ENCODE data around the gene CALML5. TPM values are rescaled to one million over a fixed set of nuclear protein-coding genes. Genes with fewer than 3 reads are reported as not detected.

Gene CALML5
- total and polyA plus RNA-seq, 9 of the 15 experiments (the other 6 are each of a cell fraction or from before 2014, with no cell fraction given), result not detected

DNA sequence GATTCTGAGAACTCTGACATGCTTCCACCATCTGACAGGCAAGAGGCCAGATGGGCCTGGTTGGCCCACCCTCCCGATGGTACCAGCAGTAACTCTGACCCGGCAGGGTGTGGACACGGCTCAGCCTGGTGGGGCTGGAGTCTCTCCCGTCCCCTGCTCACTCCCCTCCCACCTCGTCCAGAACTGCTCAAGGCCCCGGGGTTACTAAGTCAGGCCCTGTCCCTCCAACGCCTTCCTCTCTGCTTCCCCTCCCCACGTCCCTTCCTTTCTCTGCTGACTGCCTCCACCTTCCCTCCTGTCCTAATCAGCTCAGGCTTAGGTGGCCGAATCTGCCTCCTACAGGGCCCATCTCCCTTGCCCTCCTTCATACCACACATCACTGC is 12.5 kb downstream of the CALML5 start (continued):
- TF ChIP-seq, protein P1, sequence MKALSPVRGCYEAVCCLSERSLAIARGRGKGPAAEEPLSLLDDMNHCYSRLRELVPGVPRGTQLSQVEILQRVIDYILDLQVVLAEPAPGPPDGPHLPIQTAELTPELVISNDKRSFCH (CRISPR knock-in tag; IDR thresholded peaks at IDR 0.05), result no peak
- TF ChIP-seq, protein P1 (tag; IDR thresholded peaks at IDR 0.05), result no peak
- TF ChIP-seq ZNF668 (CRISPR knock-in tag; IDR thresholded peaks at IDR 0.05) (no peak), PCBP2 (IDR thresholded peaks at IDR 0.05; ENCODE audit: low read depth, low read length, poor library complexity, severe bottlenecking) (no peak), ZNF175 (CRISPR knock-in tag; IDR thresholded peaks at IDR 0.05; ENCODE audit: low read depth) (no peak), MXI1 (IDR thresholded peaks at IDR 0.05; ENCODE audit: low read depth, low read length) (no peak), TGIF2 (CRISPR knock-in tag; IDR thresholded peaks at IDR 0.05) (no peak), TSC22D4 (tag; IDR thresholded peaks at IDR 0.05) (no peak), KAT8 (IDR thresholded peaks at IDR 0.05; ENCODE audit: low read depth) (no peak), PRMT5 (CRISPR knock-in tag; IDR thresholded peaks at IDR 0.05) (no peak), ZNF41 (CRISPR knock-in tag; conservative IDR thresholded peaks at IDR 0.05) (no peak), HNRNPL (IDR thresholded peaks at IDR 0.05; ENCODE audit: low read depth, low read length) (no peak), TEAD1 (CRISPR knock-in tag; IDR thresholded peaks at IDR 0.05) (0 out of 4 replicates have a peak, but pooled peaks of 1 of the 2 experiments have one; percentile 17), POLR2AphosphoS5 (IDR thresholded peaks at IDR 0.05; ENCODE audit: control insufficient read depth, insufficient read depth, low read depth, low read length) (no peak)
- TF ChIP-seq, protein P2, sequence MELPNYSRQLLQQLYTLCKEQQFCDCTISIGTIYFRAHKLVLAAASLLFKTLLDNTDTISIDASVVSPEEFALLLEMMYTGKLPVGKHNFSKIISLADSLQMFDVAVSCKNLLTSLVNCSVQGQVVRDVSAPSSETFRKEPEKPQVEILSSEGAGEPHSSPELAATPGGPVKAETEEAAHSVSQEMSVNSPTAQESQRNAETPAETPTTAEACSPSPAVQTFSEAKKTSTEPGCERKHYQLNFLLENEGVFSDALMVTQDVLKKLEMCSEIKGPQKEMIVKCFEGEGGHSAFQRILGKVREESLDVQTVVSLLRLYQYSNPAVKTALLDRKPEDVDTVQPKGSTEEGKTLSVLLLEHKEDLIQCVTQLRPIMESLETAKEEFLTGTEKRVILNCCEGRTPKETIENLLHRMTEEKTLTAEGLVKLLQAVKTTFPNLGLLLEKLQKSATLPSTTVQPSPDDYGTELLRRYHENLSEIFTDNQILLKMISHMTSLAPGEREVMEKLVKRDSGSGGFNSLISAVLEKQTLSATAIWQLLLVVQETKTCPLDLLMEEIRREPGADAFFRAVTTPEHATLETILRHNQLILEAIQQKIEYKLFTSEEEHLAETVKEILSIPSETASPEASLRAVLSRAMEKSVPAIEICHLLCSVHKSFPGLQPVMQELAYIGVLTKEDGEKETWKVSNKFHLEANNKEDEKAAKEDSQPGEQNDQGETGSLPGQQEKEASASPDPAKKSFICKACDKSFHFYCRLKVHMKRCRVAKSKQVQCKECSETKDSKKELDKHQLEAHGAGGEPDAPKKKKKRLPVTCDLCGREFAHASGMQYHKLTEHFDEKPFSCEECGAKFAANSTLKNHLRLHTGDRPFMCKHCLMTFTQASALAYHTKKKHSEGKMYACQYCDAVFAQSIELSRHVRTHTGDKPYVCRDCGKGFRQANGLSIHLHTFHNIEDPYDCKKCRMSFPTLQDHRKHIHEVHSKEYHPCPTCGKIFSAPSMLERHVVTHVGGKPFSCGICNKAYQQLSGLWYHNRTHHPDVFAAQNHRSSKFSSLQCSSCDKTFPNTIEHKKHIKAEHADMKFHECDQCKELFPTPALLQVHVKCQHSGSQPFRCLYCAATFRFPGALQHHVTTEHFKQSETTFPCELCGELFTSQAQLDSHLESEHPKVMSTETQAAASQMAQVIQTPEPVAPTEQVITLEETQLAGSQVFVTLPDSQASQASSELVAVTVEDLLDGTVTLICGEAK (IDR thresholded peaks at IDR 0.05), result no peak
- TF ChIP-seq, protein P2 (CRISPR knock-in tag; IDR thresholded peaks at IDR 0.05), result no peak
- TF ChIP-seq, protein P3, sequence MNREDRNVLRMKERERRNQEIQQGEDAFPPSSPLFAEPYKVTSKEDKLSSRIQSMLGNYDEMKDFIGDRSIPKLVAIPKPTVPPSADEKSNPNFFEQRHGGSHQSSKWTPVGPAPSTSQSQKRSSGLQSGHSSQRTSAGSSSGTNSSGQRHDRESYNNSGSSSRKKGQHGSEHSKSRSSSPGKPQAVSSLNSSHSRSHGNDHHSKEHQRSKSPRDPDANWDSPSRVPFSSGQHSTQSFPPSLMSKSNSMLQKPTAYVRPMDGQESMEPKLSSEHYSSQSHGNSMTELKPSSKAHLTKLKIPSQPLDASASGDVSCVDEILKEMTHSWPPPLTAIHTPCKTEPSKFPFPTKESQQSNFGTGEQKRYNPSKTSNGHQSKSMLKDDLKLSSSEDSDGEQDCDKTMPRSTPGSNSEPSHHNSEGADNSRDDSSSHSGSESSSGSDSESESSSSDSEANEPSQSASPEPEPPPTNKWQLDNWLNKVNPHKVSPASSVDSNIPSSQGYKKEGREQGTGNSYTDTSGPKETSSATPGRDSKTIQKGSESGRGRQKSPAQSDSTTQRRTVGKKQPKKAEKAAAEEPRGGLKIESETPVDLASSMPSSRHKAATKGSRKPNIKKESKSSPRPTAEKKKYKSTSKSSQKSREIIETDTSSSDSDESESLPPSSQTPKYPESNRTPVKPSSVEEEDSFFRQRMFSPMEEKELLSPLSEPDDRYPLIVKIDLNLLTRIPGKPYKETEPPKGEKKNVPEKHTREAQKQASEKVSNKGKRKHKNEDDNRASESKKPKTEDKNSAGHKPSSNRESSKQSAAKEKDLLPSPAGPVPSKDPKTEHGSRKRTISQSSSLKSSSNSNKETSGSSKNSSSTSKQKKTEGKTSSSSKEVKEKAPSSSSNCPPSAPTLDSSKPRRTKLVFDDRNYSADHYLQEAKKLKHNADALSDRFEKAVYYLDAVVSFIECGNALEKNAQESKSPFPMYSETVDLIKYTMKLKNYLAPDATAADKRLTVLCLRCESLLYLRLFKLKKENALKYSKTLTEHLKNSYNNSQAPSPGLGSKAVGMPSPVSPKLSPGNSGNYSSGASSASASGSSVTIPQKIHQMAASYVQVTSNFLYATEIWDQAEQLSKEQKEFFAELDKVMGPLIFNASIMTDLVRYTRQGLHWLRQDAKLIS (CRISPR knock-in tag; IDR thresholded peaks at IDR 0.05), result no peak
